Activated naive CD4-positive, alpha-beta T cell treated with anti-CD3 and anti-CD28 coated beads, Interleukin-2, amount 10 ng/mL, durations not matched to agents 7 days and 5 days (primary cell): ENCODE measurements around the gene TGM1.

ENCODE experiments used
- CTCF ChIA-PET: fragments of 350-600 bp; sonication (Branson Sonifier 250); formaldehyde crosslinking; loops from one replicate; lab custom pipeline; 2021; ENCODE audit warnings: antibody characterized with exemption; lab: Charles Lee
- DNase-seq: peaks from one replicate; pipeline ENCODE4 v3.0.0-alpha.2; 2020
- H3K27ac Mint-ChIP-seq: one replicate; pipeline ENCODE4 v1.8.0; 2021; ENCODE audit warnings: mild to moderate bottlenecking, moderate library complexity, mixed read lengths
- H3K27me3 Mint-ChIP-seq: one replicate; pipeline ENCODE4 v1.8.0; 2021; ENCODE audit warnings: mild to moderate bottlenecking, mixed read lengths
- H3K36me3 Mint-ChIP-seq: one replicate; pipeline ENCODE4 v1.8.0; 2021; ENCODE audit warnings: mixed read lengths
- H3K4me1 Mint-ChIP-seq: one replicate; pipeline ENCODE4 v1.8.0; 2021; ENCODE audit warnings: mixed read lengths
- H3K4me3 Mint-ChIP-seq: one replicate; pipeline ENCODE4 v1.8.0; 2021; ENCODE audit warnings: mild to moderate bottlenecking, moderate library complexity, mixed read lengths
- H3K9me3 Mint-ChIP-seq: one replicate; pipeline ENCODE4 v1.8.0; 2021; ENCODE audit warnings: mixed read lengths

Gene TGM1

GRCh38 chr14:24260026-24260779 is 2.8 kb downstream of the TGM1 start:
- CTCF ChIA-PET = interaction anchor here (1.5 kb wide), 1 partner anchor 18 kb away, joined by 3 read pairs; the partner anchor contains the start of gene TINF2
- Mint-ChIP-seq H3K9me3 (no peaks in the 10 kb centered on the region), H3K27ac (no peak overlapping the region), H3K36me3 (peaks cover 2% of the 10 kb centered on the region), H3K4me1 (no peaks in the 10 kb centered on the region), H3K27me3 (no peaks in the 10 kb centered on the region), H3K4me3 (no peak overlapping the region)
- no peak for DNase-seq

- DNase-seq = no peak
- no peak overlapping the region for H3K27ac Mint-ChIP-seq
- H3K4me3 Mint-ChIP-seq = no peak overlapping the region
- CTCF ChIA-PET = no interaction called here
- H3K27me3 Mint-ChIP-seq = no peaks in the 10 kb centered on the region
- no peaks in the 10 kb centered on the region for H3K36me3 Mint-ChIP-seq
- no peaks in the 10 kb centered on the region for H3K9me3 Mint-ChIP-seq
- H3K4me1 Mint-ChIP-seq = no peaks in the 10 kb centered on the region
These were observed 3.5 kb downstream of the TGM1 start for GRCh38 chr14:24259282-24260025.

- CTCF ChIA-PET = interaction anchor here (0.8 to 1.3 kb wide), 2 partner anchors 16 to 51 kb away, joined by 3 to 5 read pairs; partner anchors contain the start of genes LTB4R2 and TINF2
- no peaks in the 10 kb centered on the region for H3K27me3 Mint-ChIP-seq
- no peak overlapping the region for H3K27ac Mint-ChIP-seq
- H3K4me1 Mint-ChIP-seq = no peaks in the 10 kb centered on the region
- H3K9me3 Mint-ChIP-seq = no peaks in the 10 kb centered on the region
- peaks cover 5% of the 10 kb centered on the region for H3K36me3 Mint-ChIP-seq
- DNase-seq = no peak
- H3K4me3 Mint-ChIP-seq = no peak overlapping the region
These were observed 4.3 kb downstream of the TGM1 start for GRCh38 chr14:24258548-24259265.

GRCh38 chr14:24258119-24258518 is 4.9 kb downstream of the TGM1 start:
- H3K27me3 Mint-ChIP-seq = no peaks in the 10 kb centered on the region
- peaks cover 5% of the 10 kb centered on the region for H3K36me3 Mint-ChIP-seq
- DNase-seq = no peak
- H3K9me3 Mint-ChIP-seq = no peaks in the 10 kb centered on the region
- CTCF ChIA-PET = interaction anchor here (0.8 to 1.3 kb wide), 2 partner anchors 15 to 52 kb away, joined by 3 to 5 read pairs; partner anchors contain the start of genes LTB4R2 and TINF2
- H3K4me1 Mint-ChIP-seq = no peaks in the 10 kb centered on the region
- no peak overlapping the region for H3K4me3 Mint-ChIP-seq
- no peak overlapping the region for H3K27ac Mint-ChIP-seq

GRCh38 chr14:24256960-24257359 is 6.0 kb downstream of the TGM1 start:
- H3K9me3 Mint-ChIP-seq = no peaks in the 10 kb centered on the region
- H3K36me3 Mint-ChIP-seq = peaks cover 5% of the 10 kb centered on the region
- no peak overlapping the region for H3K27ac Mint-ChIP-seq
- CTCF ChIA-PET = interaction anchor here (1.0 to 1.3 kb wide), 3 partner anchors 14 to 52 kb away, joined by 3 to 5 read pairs (median 4); partner anchors contain the start of gene TINF2
- no peak for DNase-seq
- H3K27me3 Mint-ChIP-seq = no peaks in the 10 kb centered on the region
- no peak overlapping the region for H3K4me3 Mint-ChIP-seq
- no peaks in the 10 kb centered on the region for H3K4me1 Mint-ChIP-seq

GRCh38 chr14:24255931-24256711 is 6.9 kb downstream of the TGM1 start:
- no peak overlapping the region for H3K4me3 Mint-ChIP-seq
- CTCF ChIA-PET = interaction anchor here (1.0 to 1.1 kb wide), 3 partner anchors 40 to 52 kb away, joined by 3 to 4 read pairs (median 4); no protein-coding TSS in a partner anchor
- H3K9me3 Mint-ChIP-seq = no peaks in the 10 kb centered on the region
- peaks cover 5% of the 10 kb centered on the region for H3K4me1 Mint-ChIP-seq
- no peak for DNase-seq
- H3K27ac Mint-ChIP-seq = no peak overlapping the region
- no peaks in the 10 kb centered on the region for H3K27me3 Mint-ChIP-seq
- H3K36me3 Mint-ChIP-seq = peaks cover 5% of the 10 kb centered on the region

- no peak for DNase-seq
- Mint-ChIP-seq H3K4me1 (peaks cover 12% of the 10 kb centered on the region), H3K27ac (no peak overlapping the region), H3K36me3 (peaks cover 5% of the 10 kb centered on the region), H3K9me3 (no peaks in the 10 kb centered on the region), H3K4me3 (no peak overlapping the region), H3K27me3 (no peaks in the 10 kb centered on the region)
- CTCF ChIA-PET = interaction anchor here (1.0 kb wide), 1 partner anchor 41 kb away, joined by 4 read pairs; no protein-coding TSS in a partner anchor
These were observed 7.5 kb downstream of the TGM1 start for GRCh38 chr14:24255438-24255837.

GRCh38 chr14:24254630-24255392 is 8.2 kb downstream of the TGM1 start:
- no peaks in the 10 kb centered on the region for H3K27me3 Mint-ChIP-seq
- peaks cover 17% of the 10 kb centered on the region for H3K4me1 Mint-ChIP-seq
- H3K27ac Mint-ChIP-seq = no peak overlapping the region
- peaks cover 5% of the 10 kb centered on the region for H3K36me3 Mint-ChIP-seq
- no peak for DNase-seq
- H3K4me3 Mint-ChIP-seq = no peak overlapping the region
- CTCF ChIA-PET = interaction anchor here (0.6 to 1.0 kb wide), 2 partner anchors 13 to 42 kb away, joined by 3 to 4 read pairs; partner anchors contain the start of gene TINF2
- H3K9me3 Mint-ChIP-seq = no peaks in the 10 kb centered on the region

GRCh38 chr14:24253936-24254335 is 9.0 kb downstream of the TGM1 start:
- CTCF ChIA-PET = no interaction called here
- peaks cover 7% of the 10 kb centered on the region for H3K36me3 Mint-ChIP-seq
- no peak for DNase-seq
- H3K4me1 Mint-ChIP-seq = peaks cover 20% of the 10 kb centered on the region
- no peaks in the 10 kb centered on the region for H3K9me3 Mint-ChIP-seq
- no peak overlapping the region for H3K4me3 Mint-ChIP-seq
- H3K27ac Mint-ChIP-seq = no peak overlapping the region
- H3K27me3 Mint-ChIP-seq = no peaks in the 10 kb centered on the region

GRCh38 chr14:24252289-24253124 is 10.5 kb downstream of the TGM1 start:
- Mint-ChIP-seq H3K27me3 (no peaks in the 10 kb centered on the region), H3K27ac (no peak overlapping the region), H3K4me3 (no peak overlapping the region), H3K36me3 (peaks cover 9% of the 10 kb centered on the region), H3K9me3 (no peaks in the 10 kb centered on the region), H3K4me1 (peaks cover 30% of the 10 kb centered on the region)
- CTCF ChIA-PET = interaction anchor here (0.7 to 2.7 kb wide), 5 partner anchors 10 to 60 kb away, joined by 3 to 12 read pairs (median 4); partner anchors contain the start of genes CIDEB, RABGGTA and TINF2
- no peak for DNase-seq

- Mint-ChIP-seq H3K27ac (no peak overlapping the region), H3K4me3 (no peak overlapping the region), H3K4me1 (peaks cover 35% of the 10 kb centered on the region), H3K9me3 (no peaks in the 10 kb centered on the region), H3K36me3 (peaks cover 9% of the 10 kb centered on the region), H3K27me3 (no peaks in the 10 kb centered on the region)
- no peak for DNase-seq
- CTCF ChIA-PET = interaction anchor here (0.7 to 2.7 kb wide), 7 partner anchors 9 to 82 kb away, joined by 3 to 15 read pairs (median 4); partner anchors contain the start of genes CIDEB, RABGGTA and TINF2
These were observed 11.1 kb downstream of the TGM1 start for GRCh38 chr14:24251880-24252288.

GRCh38 chr14:24250354-24250753 is 12.6 kb downstream of the TGM1 start:
- H3K4me3 Mint-ChIP-seq = no peak overlapping the region
- H3K9me3 Mint-ChIP-seq = no peaks in the 10 kb centered on the region
- no peak for DNase-seq
- H3K27ac Mint-ChIP-seq = peak overlapping the region; percentile 53
- peaks cover 40% of the 10 kb centered on the region for H3K4me1 Mint-ChIP-seq
- CTCF ChIA-PET = interaction anchor here (1.0 to 2.7 kb wide), 8 partner anchors 8 to 181 kb away, joined by 3 to 15 read pairs (median 6); partner anchors contain the start of genes CIDEB, RABGGTA and TINF2
- no peaks in the 10 kb centered on the region for H3K27me3 Mint-ChIP-seq
- peaks cover 9% of the 10 kb centered on the region for H3K36me3 Mint-ChIP-seq
